Stimulated activated CD4-positive, alpha-beta T cell treated with anti-CD3 and anti-CD28 coated beads, Interleukin-2, amount 100 ng/mL, for 48 hours (primary cell): ENCODE data around the gene VSIG8.
"Not testable (repeated sequence)": the region's sequence is repeated elsewhere in the genome, so short reads cannot be mapped to it uniquely, and the experiment has no call there.

ENCODE experiments used
- DNase-seq, 2 donors: peaks; one replicate each; pipeline ENCODE4 v3.0.0-alpha.2; 2020

VSIG8 gene

GRCh38 chr1:159862557-159862956 is at the start of gene VSIG8:
Gene VSIG8, minus strand, starts transcription at chr1:159862657. Its CDS starts 136 bp downstream, at chr1:159862521.
- DNase-seq = no peak

- DNase-seq = no peak
These were observed 49.0 kb upstream of the VSIG8 start for GRCh38 chr1:159911326-159912070.

- DNase-seq = no peak
These were observed 45.8 kb upstream of the VSIG8 start for GRCh38 chr1:159908031-159908940.

GRCh38 chr1:159906960-159907359 is 44.5 kb upstream of the VSIG8 start:
- no peak for DNase-seq

GRCh38 chr1:159904036-159904435 is 41.6 kb upstream of the VSIG8 start:
- not testable (repeated sequence) for DNase-seq

- no peak for DNase-seq
These were observed 40.1 kb upstream of the VSIG8 start for GRCh38 chr1:159902541-159902940.

- DNase-seq = no peak
These were observed 38.4 kb upstream of the VSIG8 start for GRCh38 chr1:159900755-159901360.

- no peak for DNase-seq
These were observed 37.7 kb upstream of the VSIG8 start, which contains the start of gene CFAP45 for GRCh38 chr1:159900086-159900680. Gene CFAP45, minus strand, starts transcription at chr1:159900165. Its CDS starts 67 bp downstream, at chr1:159900098.

GRCh38 chr1:159899634-159900033 is 37.2 kb upstream of the VSIG8 start:
- DNase-seq = not testable (repeated sequence)

GRCh38 chr1:159898527-159898926 is 36.1 kb upstream of the VSIG8 start:
- no peak for DNase-seq

GRCh38 chr1:159897962-159898361 is 35.5 kb upstream of the VSIG8 start:
- DNase-seq = no peak

GRCh38 chr1:159896546-159896930 is 34.1 kb upstream of the VSIG8 start:
- DNase-seq = no peak

- DNase-seq = no peak
These were observed 33.5 kb upstream of the VSIG8 start for GRCh38 chr1:159895836-159896545.

GRCh38 chr1:159895286-159895685 is 32.8 kb upstream of the VSIG8 start:
- DNase-seq = no peak

GRCh38 chr1:159892944-159893343 is 30.5 kb upstream of the VSIG8 start:
- no peak for DNase-seq

- peak; percentile 70 to 72 for DNase-seq
These were observed 29.1 kb upstream of the VSIG8 start for GRCh38 chr1:159891275-159892157.

- no peak for DNase-seq
These were observed 27.9 kb upstream of the VSIG8 start for GRCh38 chr1:159890390-159890789.

- no peak for DNase-seq
These were observed 27.4 kb upstream of the VSIG8 start for GRCh38 chr1:159889821-159890252.

- no peak for DNase-seq
These were observed 26.7 kb upstream of the VSIG8 start for GRCh38 chr1:159889202-159889601.

GRCh38 chr1:159884296-159884695 is 21.8 kb upstream of the VSIG8 start:
- no peak for DNase-seq

GRCh38 chr1:159883134-159883533 is 20.7 kb upstream of the VSIG8 start:
- no peak for DNase-seq
